Umbilical cord (tissue), 2 donors: Measurements from ENCODE around the gene OR7C1. TPM values are rescaled to one million over a fixed set of nuclear protein-coding genes. Genes with fewer than 3 reads are reported as not detected.
"Not testable (repeated sequence)": the region's sequence is repeated elsewhere in the genome, so short reads cannot be mapped to it uniquely, and the experiment has no call there.

Experiments used
- DNase-seq: peaks from one replicate; pipeline ENCODE4 v3.0.0-alpha.2; 2015; ENCODE audit warnings: low spot score
- total RNA-seq: library from RNA; depleted of rRNA; stranded (reverse); fragments of >200 nt; gene quantifications from one replicate; pipeline ENCODE4 v1.2.3, GENCODE V29; 2014; ENCODE audit warnings: low replicate concordance; ENCODE audit not compliant: insufficient read depth

Gene OR7C1
- total RNA-seq, 1 donor from 2014 or later: 6.3 TPM

- DNase-seq: peak; percentile 19
Observed at GRCh38 chr19:14785102-14785793, 49.7 kb downstream of the OR7C1 start.

- DNase-seq: peak; percentile 37
Observed at GRCh38 chr19:14784730-14785101, 50.3 kb downstream of the OR7C1 start.

- DNase-seq: not testable (repeated sequence)
Observed at GRCh38 chr19:14783410-14783998, 51.5 kb downstream of the OR7C1 start.

GRCh38 chr19:14782626-14783409, 52.2 kb downstream of the OR7C1 start:
- DNase-seq: no peak

- DNase-seq: not testable (repeated sequence)
Observed at GRCh38 chr19:14781713-14782536, 53.1 kb downstream of the OR7C1 start.

- DNase-seq: not testable (repeated sequence)
Observed at GRCh38 chr19:14780622-14781225, 54.3 kb downstream of the OR7C1 start.

- no peak for DNase-seq
Observed at GRCh38 chr19:14779151-14779550, 55.8 kb downstream of the OR7C1 start.

GRCh38 chr19:14778110-14778845, 56.7 kb downstream of the OR7C1 start, which contains the start of gene ADGRE2:
ADGRE2 (minus strand) TSS chr19:14778560; CDS start chr19:14776756, 1,804 bp downstream.
- not testable (repeated sequence) for DNase-seq

GRCh38 chr19:14777645-14778044, 57.3 kb downstream of the OR7C1 start:
- DNase-seq: not testable (repeated sequence)

- no peak for DNase-seq
Observed at GRCh38 chr19:14775869-14776586, 59.0 kb downstream of the OR7C1 start.

- DNase-seq: not testable (repeated sequence)
Observed at GRCh38 chr19:14775326-14775725, 59.7 kb downstream of the OR7C1 start.

- DNase-seq: no peak
Observed at GRCh38 chr19:14774373-14774772, 60.6 kb downstream of the OR7C1 start.

GRCh38 chr19:14773722-14774121, 61.3 kb downstream of the OR7C1 start:
- not testable (repeated sequence) for DNase-seq

GRCh38 chr19:14772995-14773394, 62.0 kb downstream of the OR7C1 start:
- no peak for DNase-seq

- no peak for DNase-seq
Observed at GRCh38 chr19:14772467-14772866, 62.5 kb downstream of the OR7C1 start.

- DNase-seq: no peak
Observed at GRCh38 chr19:14770944-14771839, 63.8 kb downstream of the OR7C1 start.

- DNase-seq: no peak
Observed at GRCh38 chr19:14770136-14770535, 64.8 kb downstream of the OR7C1 start.

- DNase-seq: no peak
Observed at GRCh38 chr19:14769201-14769600, 65.8 kb downstream of the OR7C1 start.

- no peak for DNase-seq
Observed at GRCh38 chr19:14768001-14768400, 67.0 kb downstream of the OR7C1 start.
